GM18861 (cell line): ENCODE measurements around the gene TRIM44.
A peak's percentile ranks its signal among the peaks of the same experiment; 100 is the strongest.

Experiments
- ATAC-seq: cut with Tn5 transposase; IDR thresholded peaks from one replicate; pipeline ENCODE4 v1.9.1; 2021; ENCODE audit not compliant: unreplicated experiment

Gene TRIM44

GRCh38 chr11:35671396-35672127 is 9.0 kb downstream of the TRIM44 start:
- no peak for ATAC-seq

DNA sequence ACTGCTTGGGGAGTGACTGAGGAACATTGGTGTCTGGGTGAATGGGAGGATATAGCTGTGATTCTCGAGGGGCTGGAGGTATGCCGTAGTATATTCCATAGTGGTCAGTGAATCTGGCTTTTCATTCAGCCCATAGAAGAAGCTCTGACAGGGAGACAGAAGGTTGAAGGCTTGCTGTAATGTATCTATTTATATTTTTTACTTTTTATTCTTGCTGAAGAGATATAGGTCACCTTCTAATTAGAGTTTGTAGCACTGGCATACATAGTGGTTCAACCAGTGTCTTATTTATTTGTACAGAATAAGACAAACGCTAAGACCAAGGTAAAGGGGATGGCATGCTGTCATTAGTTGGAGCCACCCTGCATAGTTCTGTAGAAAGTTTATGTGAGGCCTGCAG is 10.0 kb downstream of the TRIM44 start:
- no peak for ATAC-seq

DNA sequence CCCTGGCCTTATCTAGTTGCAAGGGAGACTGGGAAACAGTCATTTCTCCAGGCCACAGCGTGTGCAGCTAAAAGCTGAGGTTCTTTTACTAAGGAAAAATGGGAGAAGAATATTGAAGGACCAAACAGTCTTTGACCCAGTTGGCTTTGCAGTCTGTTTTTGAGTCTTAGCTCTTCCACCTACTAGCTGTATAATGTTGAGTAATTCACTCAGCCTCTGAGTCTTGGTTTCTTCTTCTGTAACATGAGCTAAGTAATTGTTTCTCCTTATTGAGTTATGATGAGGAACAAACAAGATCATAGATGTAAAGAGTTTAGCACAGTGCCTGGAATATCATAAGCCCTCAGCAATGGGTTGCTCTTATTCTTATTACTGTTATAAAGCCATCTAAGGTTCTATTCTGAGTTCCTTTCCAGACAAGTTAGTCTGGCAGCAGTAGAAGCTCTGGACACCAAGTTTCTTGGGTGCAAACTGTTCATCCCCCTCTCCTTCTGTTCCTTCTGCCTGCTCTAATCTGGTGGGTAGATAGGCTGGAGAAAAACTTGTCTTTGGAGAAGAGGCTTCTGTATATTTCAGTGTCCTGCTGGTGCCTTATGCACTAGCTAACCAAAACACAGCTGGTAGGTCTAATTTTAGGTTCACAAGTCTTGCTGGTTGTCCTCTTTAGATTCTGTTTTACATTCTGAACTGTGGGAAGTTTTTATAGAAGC is 13.5 kb downstream of the TRIM44 start:
- ATAC-seq: no peak

GRCh38 chr11:35676611-35676965 is 14.0 kb downstream of the TRIM44 start:
- no peak for ATAC-seq

DNA sequence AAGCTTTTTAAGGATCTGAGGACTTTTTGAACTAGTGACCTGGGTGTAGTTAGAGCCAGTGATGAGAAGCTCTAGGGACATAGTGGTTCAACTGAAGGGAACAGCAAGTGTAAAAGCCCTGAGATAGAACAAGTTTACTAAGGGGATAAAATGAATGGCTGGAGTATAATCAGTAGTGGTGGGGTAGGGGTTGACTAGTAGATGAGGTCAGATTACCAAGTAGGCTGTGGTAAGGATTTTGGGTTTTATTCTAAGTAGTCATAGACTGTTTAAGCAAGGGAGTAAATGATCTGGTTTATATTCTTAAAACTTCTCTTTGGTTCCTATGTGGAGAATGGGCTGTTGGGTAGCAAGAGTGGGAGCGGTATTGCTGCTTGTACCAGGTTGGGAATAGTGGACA is 15.3 kb downstream of the TRIM44 start:
- no peak for ATAC-seq

DNA sequence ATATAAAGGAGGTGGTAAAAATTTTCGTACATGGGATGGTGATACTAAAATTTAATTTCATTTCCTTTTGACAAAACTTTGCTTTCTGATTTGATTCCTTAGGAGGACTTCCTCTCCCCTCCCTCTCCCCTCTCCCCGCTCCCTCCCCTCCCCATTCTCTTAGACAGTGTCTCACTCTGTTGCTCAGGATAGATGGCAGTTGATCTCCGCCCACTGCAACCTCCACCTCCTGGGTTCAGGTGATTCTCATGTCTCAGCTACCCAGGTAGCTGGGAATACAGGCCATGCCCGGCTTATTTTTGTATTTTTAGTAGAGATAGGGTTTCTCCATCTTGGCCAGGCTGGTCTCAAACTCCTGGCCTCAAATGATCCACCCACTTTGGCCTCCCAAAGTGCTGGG is 15.9 kb downstream of the TRIM44 start:
- ATAC-seq: no peak

DNA sequence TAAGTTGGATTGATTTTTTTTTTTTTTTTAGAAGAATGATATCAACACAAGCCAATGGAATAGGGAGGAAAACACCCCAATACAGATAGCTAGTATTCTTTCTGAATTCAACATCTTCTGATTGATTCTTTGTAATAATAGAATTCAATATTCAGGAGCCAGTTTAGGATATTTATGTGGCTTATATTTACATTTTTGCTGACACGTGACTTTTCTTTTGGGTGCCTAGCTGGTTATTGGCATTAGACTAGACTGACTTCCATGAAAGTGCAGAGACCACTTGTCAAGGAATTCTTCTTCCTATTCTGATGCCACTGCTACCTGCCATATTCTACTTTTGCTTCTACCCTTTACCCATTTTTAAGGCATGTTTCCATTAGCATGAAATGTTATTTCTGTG is 16.4 kb downstream of the TRIM44 start:
- no peak for ATAC-seq

GRCh38 chr11:35680506-35680905 is 17.9 kb downstream of the TRIM44 start:
- no peak for ATAC-seq

- ATAC-seq: peak; percentile 28
Measured at GRCh38 chr11:35681163-35681767, 18.7 kb downstream of the TRIM44 start.

DNA sequence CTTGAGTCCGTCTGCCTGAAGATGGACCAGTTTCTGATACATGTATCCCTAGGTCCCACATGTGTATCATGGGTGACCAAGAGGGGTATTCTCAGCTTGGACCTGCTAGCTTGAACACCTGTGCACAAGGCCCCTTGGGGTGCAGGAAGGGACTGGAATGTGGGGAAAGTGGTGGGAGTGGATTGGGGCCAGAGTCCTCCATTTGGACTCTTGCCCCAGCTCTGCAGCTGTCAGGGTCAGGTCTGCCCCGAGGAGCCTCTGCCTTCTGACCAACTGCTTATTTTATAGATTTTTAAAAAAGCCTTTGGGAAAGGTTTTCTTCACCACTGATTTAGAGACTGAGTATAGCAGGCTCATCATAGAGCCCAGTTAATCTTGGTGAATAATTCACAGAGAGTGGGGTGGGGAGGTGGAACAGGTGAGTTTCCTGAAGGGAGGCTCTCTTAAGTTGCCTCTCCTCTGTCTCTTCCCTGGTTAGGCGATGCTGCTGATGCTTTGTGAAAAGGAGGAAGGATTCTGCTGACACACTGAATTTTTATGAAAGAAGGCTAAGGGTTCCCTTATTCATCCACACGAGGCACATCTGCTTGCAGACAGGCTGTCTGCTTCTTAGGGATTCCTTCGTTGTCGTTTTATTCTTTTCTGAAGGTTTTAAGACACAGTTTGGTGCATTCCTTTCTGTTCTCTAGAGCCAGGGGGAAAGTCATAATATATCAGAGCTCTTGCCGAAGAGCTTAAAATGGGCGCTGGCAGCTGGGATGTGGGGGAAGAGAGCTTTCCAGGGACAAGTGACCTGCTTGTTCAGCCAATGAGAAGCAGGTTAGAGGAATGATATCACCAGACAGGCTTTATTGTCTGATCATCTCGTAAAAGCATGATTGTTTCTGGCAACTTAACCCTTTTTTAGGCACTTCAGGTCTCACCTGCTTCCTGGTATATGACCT is 19.9 kb downstream of the TRIM44 start:
- no peak for ATAC-seq

DNA sequence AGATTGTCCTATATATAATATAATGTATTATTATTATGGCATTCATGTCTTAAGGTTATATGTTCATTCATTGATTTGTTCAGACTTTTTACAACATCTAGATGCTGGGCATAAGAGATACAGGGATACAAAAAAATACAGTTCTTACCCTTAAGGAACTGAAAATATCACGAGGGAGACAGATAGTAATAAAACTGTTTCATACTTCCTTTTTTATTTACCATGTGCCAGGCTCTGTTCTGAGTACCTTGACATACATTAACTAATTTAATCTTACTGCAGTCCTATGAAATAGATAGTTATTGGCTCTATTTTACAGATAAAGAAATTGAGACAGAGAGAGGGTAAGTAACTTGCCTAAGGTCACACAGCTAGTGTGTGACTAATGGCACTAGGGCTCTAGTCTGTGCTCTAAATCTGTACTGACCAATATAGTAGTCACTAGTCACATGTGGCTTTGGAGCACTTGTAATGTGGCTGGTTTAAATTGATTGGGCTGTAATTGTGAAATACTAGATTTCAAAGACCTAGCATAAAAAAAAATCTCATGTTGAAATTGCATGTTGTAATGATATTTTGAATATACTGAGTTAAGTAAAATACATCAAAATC is 21.3 kb downstream of the TRIM44 start:
- peak; percentile 73 for ATAC-seq

DNA sequence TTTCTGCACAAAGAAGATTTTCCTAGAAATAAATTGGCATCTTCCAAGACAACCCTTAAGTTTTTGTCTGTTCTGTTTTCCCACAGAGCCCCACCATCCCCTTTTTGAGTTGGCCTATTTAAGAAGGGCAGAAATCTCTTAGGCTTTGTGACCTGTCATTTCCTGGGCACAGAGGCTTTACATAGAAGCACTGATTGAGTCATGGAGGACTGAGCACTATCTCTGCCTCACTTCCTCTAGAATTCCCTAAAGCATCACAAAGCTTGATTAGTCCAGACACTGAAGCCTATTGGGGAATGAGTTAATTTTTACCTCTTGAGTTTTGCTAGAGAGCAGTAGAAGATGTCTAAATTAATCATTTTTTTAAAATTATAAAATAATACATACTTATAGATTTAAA is 25.4 kb downstream of the TRIM44 start:
- ATAC-seq: no peak

- ATAC-seq: no peak
Measured at GRCh38 chr11:35689081-35689996, 26.8 kb downstream of the TRIM44 start.

DNA sequence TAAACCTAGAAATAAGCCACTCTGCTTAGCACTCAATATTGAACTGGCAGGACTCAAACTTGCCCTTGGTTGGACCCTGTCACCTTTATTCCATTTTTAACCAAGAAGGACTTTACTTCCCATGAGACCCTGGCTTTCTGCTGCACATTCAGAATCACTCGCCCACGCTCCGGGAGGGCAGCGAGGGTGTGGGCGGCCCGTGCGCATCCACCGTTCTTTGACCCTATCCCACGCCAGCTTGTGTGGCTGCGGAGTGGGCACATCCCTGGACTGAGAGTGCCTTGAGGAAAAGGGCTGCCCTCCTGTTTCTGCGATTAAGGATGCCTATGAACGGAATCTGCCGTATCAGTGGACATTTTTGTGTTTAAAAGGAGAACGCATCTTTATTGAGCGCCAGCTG is 39.6 kb downstream of the TRIM44 start:
- ATAC-seq: no peak

GRCh38 chr11:35709376-35709775 is 46.8 kb downstream of the TRIM44 start:
- ATAC-seq: no peak

DNA sequence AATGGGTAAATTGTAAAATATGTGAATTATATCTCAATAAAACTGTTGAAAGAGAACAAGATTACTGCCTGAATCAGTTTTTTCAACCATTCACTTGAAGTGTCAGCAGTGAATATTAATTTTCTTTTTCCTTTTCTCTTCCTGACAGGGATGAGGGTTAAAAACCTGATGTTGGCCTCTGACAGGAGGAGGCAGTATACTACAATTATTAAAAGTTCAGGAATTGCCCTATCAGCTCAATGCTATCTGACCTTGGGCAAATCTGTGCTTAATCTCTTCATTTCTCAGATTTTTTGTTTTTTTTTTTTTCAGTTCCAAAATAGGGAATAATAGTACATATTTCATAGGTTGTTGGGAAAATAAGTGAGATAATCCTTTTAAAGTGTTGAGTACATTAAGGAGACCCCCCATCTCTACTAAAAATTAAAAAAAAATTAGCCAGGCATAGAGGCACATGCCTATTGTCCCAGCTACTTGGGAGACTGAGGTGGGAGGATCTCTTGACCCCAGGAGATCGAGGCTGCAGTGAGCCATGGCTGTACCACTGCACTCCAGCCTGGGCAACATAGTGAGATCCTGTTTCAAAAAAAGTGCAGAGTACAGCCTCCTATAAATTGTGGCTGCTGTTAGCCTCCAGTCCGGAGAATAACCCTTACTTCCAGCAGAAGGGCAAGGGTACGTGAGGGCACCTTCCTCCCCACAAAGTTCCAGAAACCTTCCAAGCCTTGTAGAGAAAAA is 48.8 kb downstream of the TRIM44 start:
- ATAC-seq: no peak

DNA sequence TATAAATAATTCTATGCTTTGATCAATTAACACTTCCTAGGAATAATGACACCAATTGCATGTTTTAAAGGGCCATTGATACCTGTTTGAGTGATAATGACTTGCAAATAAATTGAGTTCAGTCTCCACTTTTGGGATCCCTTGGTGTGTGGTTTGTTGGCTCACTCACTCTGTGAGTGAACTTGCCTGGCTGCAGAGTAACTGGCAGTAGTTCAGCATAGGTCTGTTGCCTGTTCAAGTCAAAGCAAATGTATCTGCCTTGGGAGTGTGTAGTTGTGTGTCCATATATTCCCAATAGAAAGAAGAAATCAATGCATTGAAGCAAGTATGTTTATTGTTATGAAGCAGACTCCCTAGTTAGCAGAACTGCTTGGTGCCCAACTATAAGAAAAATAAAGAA is 49.3 kb downstream of the TRIM44 start:
- ATAC-seq: no peak

GRCh38 chr11:35712533-35712932 is 50.0 kb downstream of the TRIM44 start:
- no peak for ATAC-seq
